ENCODE data around the gene ZNF280D. TPM values are rescaled to one million over a fixed set of nuclear protein-coding genes. Genes with fewer than 3 reads are reported as not detected.
A peak's percentile ranks its signal among the peaks of the same experiment; 100 is the strongest.
"Not testable (repeated sequence)": the region's sequence is repeated elsewhere in the genome, so short reads cannot be mapped to it uniquely, and the experiment has no call there.

ZNF280D gene, protein sequence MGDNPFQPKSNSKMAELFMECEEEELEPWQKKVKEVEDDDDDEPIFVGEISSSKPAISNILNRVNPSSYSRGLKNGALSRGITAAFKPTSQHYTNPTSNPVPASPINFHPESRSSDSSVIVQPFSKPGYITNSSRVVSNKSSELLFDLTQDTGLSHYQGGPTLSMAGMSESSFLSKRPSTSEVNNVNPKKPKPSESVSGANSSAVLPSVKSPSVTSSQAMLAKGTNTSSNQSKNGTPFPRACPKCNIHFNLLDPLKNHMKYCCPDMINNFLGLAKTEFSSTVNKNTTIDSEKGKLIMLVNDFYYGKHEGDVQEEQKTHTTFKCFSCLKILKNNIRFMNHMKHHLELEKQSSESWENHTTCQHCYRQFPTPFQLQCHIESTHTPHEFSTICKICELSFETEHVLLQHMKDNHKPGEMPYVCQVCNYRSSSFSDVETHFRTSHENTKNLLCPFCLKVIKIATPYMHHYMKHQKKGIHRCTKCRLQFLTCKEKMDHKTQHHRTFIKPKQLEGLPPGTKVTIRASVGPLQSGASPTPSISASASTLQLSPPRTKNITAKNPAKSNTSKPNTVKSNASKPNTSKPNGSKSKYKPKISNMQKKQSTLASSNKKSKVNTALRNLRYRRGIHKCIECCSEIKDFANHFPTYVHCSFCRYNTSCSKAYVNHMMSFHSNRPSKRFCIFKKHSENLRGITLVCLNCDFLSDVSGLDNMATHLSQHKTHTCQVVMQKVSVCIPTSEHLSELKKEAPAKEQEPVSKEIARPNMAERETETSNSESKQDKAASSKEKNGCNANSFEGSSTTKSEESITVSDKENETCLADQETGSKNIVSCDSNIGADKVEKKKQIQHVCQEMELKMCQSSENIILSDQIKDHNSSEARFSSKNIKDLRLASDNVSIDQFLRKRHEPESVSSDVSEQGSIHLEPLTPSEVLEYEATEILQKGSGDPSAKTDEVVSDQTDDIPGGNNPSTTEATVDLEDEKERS
- 10 to 100 TPM; 22.1 to 86.2 (median 33.0) TPM for total RNA-seq

DNA sequence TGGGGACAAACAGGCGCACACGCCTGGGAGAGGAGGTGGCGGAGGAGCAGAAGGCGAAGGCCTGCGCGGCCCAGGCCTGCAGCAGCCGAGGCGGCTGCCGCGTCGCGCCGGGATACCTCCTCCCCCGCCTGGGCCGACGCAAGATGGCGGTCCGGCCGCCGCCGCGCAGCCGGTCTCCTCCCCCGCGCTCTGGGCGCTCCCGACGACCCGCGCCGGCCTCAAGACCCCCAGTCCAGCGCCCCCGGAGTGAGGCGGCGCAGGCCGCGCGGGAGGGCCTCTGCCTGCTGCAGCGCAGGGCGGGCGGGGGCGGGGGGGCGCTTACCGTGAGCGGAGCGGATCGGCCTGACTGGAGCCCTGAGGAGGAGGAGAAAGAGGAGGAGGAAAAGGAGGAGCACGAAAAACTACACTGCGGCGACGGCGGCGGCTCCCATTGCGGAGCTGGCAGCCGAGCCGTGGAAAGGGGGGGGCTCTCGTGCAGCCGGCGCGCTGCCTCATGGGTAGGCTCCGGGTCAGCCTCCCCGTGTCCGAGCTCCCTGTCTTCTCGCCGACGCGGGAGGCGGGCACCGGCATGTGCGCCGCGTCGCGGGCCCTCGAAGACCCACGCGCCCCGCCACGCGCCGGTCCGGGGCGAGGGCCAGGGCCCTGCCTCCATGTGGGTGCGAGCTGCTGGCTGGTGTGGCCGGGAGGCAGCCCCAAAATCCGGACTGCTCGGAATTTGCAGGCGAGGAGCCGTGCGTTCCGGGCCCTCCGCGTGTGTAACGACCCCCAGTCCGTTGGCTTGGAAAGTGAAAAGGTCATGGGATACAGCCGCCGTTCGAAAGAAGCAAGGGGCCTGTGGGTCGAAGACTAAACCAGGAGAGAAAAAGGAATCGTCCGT, at the start of gene ZNF280D:
ZNF280D (minus strand) TSS at position 374 of the 877 bp plus-strand sequence. CDS start 26,400 bp downstream, outside the sequence.
- TF ChIP-seq, protein P1, sequence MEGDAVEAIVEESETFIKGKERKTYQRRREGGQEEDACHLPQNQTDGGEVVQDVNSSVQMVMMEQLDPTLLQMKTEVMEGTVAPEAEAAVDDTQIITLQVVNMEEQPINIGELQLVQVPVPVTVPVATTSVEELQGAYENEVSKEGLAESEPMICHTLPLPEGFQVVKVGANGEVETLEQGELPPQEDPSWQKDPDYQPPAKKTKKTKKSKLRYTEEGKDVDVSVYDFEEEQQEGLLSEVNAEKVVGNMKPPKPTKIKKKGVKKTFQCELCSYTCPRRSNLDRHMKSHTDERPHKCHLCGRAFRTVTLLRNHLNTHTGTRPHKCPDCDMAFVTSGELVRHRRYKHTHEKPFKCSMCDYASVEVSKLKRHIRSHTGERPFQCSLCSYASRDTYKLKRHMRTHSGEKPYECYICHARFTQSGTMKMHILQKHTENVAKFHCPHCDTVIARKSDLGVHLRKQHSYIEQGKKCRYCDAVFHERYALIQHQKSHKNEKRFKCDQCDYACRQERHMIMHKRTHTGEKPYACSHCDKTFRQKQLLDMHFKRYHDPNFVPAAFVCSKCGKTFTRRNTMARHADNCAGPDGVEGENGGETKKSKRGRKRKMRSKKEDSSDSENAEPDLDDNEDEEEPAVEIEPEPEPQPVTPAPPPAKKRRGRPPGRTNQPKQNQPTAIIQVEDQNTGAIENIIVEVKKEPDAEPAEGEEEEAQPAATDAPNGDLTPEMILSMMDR (IDR thresholded peaks at IDR 0.05): no peak
- ATAC-seq (ENCODE audit: low FRiP score): peak; percentile 91
- peak; percentile 38 for DNase-seq (ENCODE audit: low spot score)

DNA sequence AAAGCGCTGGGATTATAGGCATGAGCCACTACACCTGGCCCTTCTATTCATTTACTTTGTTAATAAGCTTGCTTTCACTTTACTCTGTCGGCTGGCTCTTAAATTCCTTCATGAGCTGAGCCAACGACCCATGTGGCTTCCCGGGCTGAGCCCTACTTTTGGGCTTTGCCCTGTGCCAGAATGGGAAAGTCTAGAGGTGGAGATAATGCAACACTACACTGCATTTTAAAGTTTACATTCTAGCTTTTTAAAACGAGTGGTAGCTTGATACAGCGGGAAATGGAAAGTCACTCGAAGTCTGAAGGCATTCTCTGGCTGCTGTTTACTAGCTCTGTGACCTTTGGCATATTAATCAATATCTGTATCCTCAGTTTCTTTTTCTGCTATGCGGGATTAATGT, 49.0 kb upstream of the ZNF280D start:
- TF ChIP-seq, protein P1 (IDR thresholded peaks at IDR 0.05): no peak
- DNase-seq (ENCODE audit: low spot score): no peak
- ATAC-seq (ENCODE audit: low FRiP score): no peak

DNA sequence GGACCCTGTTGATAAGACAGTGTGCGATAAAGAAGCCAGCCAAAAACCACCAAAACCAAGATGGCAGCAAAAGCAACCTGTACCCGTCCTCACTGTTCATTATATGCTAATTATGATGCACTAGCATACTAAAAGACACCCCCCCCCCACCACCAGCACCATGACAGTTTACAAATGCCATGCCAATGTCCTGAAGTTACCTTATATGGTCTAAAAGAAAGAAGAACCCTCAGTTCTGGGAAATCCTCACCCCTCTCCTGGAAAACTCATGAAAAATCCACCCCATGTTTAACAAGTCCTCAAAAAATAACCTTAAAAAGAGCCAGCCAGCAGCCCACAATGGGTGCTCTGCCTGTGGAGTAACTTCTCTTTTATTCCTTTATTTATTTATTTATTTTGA, 48.4 kb upstream of the ZNF280D start:
- no peak for DNase-seq (ENCODE audit: low spot score)
- ATAC-seq (ENCODE audit: low FRiP score): no peak
- TF ChIP-seq, protein P1 (IDR thresholded peaks at IDR 0.05): no peak

DNA sequence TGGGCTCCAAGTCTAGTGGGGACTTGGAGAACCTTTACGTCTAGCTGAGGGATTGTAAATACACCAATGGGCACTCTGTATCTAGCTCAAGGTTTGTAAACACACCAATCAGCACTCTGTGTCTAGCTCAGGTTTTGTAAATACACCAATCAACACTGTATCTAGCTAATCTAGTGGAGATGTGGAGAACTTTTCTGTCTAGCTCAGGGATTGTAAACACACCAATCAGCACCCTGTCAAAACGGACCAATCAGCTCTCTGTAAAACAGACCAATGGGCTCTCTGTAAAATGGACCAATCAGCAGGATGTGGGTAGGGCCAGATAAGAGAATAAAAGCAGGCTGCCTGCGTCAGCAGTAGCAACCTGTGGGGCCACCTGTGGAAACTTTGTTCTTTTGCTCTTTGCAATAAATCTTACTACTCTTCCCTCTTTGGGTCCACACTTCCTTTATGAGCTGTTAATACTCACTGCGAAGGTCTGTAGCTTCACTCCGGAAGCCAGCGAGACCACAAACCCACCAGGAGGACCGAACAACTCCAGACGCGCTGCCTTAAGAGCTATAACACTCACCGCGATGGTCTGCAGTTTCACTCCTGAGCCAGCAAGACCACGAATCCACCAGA, 46.9 kb upstream of the ZNF280D start:
- DNase-seq (ENCODE audit: low spot score); ATAC-seq (ENCODE audit: low FRiP score): not testable (repeated sequence)

DNA sequence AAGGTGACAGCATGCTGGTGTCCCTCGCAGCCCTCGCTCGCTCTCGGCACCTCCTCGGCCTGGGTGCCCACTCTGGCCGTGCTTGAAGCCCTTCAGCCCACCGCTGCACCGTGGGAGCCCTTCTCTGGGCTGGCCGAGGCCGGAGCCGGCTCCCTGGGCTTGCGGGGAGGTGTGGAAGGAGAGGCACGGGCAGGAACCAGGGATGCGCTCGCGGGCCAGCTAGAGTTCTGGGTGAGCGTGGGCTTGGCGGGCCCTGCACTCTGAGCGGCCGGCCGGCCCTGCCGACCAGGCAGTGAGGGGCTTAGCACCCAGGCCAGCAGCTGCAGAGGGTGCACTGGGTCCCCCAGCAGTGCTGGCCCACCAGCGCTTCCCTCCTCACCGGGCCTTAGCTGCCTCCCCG, 46.1 kb upstream of the ZNF280D start:
- not testable (repeated sequence) for ATAC-seq (ENCODE audit: low FRiP score); DNase-seq (ENCODE audit: low spot score)

DNA sequence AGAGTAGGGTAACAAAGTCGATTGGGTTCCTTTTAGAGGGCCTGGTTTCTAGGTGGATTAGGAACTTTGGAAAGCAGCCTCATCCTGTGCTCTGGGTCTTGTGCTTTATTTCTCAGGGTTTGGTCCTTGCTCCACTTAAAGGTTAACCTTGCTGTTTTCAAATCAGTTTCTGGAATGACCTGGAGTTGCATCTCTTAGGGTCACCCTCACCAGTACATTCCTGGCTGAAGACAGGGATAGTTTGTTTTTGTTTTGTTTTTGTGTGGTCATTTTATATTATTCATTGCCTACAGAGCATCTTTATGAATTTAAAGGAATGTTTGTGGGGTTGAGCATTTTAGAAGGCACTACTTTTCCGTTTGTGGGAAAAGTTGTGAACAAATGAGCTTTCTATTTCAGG, 45.5 kb upstream of the ZNF280D start:
- TF ChIP-seq, protein P1 (IDR thresholded peaks at IDR 0.05): no peak
- no peak for ATAC-seq (ENCODE audit: low FRiP score)
- DNase-seq (ENCODE audit: low spot score): no peak

DNA sequence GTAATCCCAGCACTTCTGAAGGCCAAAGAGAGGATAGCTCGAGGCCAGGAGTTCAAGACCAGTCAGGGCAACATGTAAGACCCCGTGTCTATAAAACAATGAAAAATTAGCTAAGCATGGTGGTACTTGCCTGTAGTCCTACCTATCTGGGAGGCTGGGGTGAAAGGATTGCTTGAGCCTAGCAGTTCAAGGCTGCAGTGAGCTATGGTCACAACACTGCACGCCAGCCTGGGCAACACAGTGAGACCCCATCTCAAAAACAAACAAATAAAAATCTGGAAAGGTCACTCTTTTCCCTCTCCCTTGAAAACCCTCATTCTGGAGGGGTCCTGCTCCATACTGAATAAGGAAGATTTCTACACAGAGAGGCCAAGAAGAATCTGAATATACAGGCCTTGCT, 43.5 kb upstream of the ZNF280D start:
- TF ChIP-seq, protein P1 (IDR thresholded peaks at IDR 0.05): no peak
- ATAC-seq (ENCODE audit: low FRiP score): no peak
- no peak for DNase-seq (ENCODE audit: low spot score)
